Measurements from ENCODE around the gene TNFSF11.

- no peak for TF ChIP-seq EZH2 (IDR thresholded peaks at IDR 0.05; ENCODE audit: insufficient read depth, poor library complexity, severe bottlenecking)
- TF ChIP-seq EZH2phosphoT487 (IDR thresholded peaks at IDR 0.05; ENCODE audit: insufficient read depth, low read depth) = no peak
These were observed 79.7 kb downstream of the TNFSF11 start for GRCh38 chr13:42653679-42654078.
